ENCODE data around the gene LCP2. TPM values are rescaled to one million over a fixed set of nuclear protein-coding genes. Genes with fewer than 3 reads are reported as not detected.

LCP2 gene
- total and polyA plus RNA-seq, 12 donors = 2.4 to 53.7 (median 17.7) TPM

- no peaks in the 10 kb centered on the region for H3K9me3 ChIP-seq (replicated peaks in 1 of 3)
- WGBS, 4 donors = 64 to 77% (median 69%) methylated on average over 1 of the region's 1 CpG
- H3K27me3 ChIP-seq = no peaks in the 10 kb centered on the region
- intact Hi-C loops (cut with DNase I) = no loop called here
- H3K4me3 ChIP-seq = no peak overlapping the region
- DNase-seq = no peak
- no peak for TF ChIP-seq POLR2A (IDR thresholded peaks at IDR 0.05)
- no peak for TF ChIP-seq CTCF (IDR thresholded peaks at IDR 0.05)
- H3K4me1 ChIP-seq (replicated peaks in 1 of 2) = no peaks in the 10 kb centered on the region
- H3K36me3 ChIP-seq (replicated peaks in 1 of 2) = no peaks in the 10 kb centered on the region
- no peak overlapping the region for H3K27ac ChIP-seq
Observed at GRCh38 chr5:170211575-170212334, 85.8 kb downstream of the LCP2 start.

GRCh38 chr5:170206958-170207357, 90.6 kb downstream of the LCP2 start:
- intact Hi-C loops (cut with DNase I) = no loop called here
- Histone ChIP-seq H3K9me3 (replicated peaks in 1 of 3) (no peaks in the 10 kb centered on the region), H3K4me1 (replicated peaks in 1 of 2) (no peaks in the 10 kb centered on the region), H3K4me3 (no peak overlapping the region), H3K36me3 (replicated peaks in 1 of 2) (no peaks in the 10 kb centered on the region), H3K27me3 (no peaks in the 10 kb centered on the region), H3K27ac (no peak overlapping the region)
- TF ChIP-seq CTCF (IDR thresholded peaks at IDR 0.05) (no peak), POLR2A (IDR thresholded peaks at IDR 0.05) (no peak)
- 90 to 93% (median 91%) methylated on average over 8 of the region's 8 CpGs for WGBS, 4 donors
- no peak for DNase-seq

- H3K9me3 ChIP-seq (replicated peaks in 1 of 3) = no peaks in the 10 kb centered on the region
- no peaks in the 10 kb centered on the region for H3K4me1 ChIP-seq (replicated peaks in 1 of 2)
- no peak for DNase-seq
- H3K36me3 ChIP-seq (replicated peaks in 1 of 2) = no peaks in the 10 kb centered on the region
- no peak overlapping the region for H3K4me3 ChIP-seq
- 50 to 66% (median 60%) methylated on average over 3 of the region's 3 CpGs for WGBS, 4 donors
- intact Hi-C loops (cut with DNase I) = no loop called here
- no peak overlapping the region for H3K27ac ChIP-seq
- TF ChIP-seq CTCF (IDR thresholded peaks at IDR 0.05) = no peak
- no peak for TF ChIP-seq POLR2A (IDR thresholded peaks at IDR 0.05)
- no peaks in the 10 kb centered on the region for H3K27me3 ChIP-seq
Observed at GRCh38 chr5:170206216-170206615, 91.4 kb downstream of the LCP2 start.

- Histone ChIP-seq H3K9me3 (replicated peaks in 1 of 3) (no peaks in the 10 kb centered on the region), H3K27me3 (no peaks in the 10 kb centered on the region), H3K4me3 (no peak overlapping the region), H3K4me1 (replicated peaks in 1 of 2) (no peaks in the 10 kb centered on the region), H3K36me3 (replicated peaks in 1 of 2) (no peaks in the 10 kb centered on the region), H3K27ac (no peak overlapping the region)
- WGBS, 4 donors = 81 to 85% (median 84%) methylated on average over 5 of the region's 5 CpGs
- intact Hi-C loops (cut with DNase I) = no loop called here
- TF ChIP-seq POLR2A (IDR thresholded peaks at IDR 0.05) (no peak), CTCF (IDR thresholded peaks at IDR 0.05) (no peak)
- no peak for DNase-seq
Observed at GRCh38 chr5:170204202-170204601, 93.4 kb downstream of the LCP2 start.

Data from adrenal gland (tissue), 12 donors.